Fibroblast of lung (primary cell): ENCODE results near the gene WDR55. TPM values are rescaled to one million over a fixed set of nuclear protein-coding genes. Genes with fewer than 3 reads are reported as not detected.

Experiments used
- DNase-seq, 2 donors: peaks; one replicate each; pipeline versions ENCODE4 v3.0.0 to v3.0.0-alpha.2; 2010; ENCODE audit warnings: low read depth in 2 of 2
- H2AFZ ChIP-seq: 2 replicates; pipeline ENCODE4 v1.5.1; 2012; ENCODE audit warnings: low read length, control low read depth, inconsistent platforms
- H3K27ac ChIP-seq: 2 replicates; pipeline ENCODE4 v1.5.1; 2011; ENCODE audit warnings: low read length, control low read depth; ENCODE audit not compliant: insufficient read depth
- H3K27me3 ChIP-seq: 2 replicates; pipeline ENCODE4 v1.5.1; 2011; ENCODE audit warnings: mild to moderate bottlenecking, low read length; ENCODE audit not compliant: control insufficient read depth, insufficient read depth
- H3K36me3 ChIP-seq: 2 replicates; pipeline ENCODE4 v1.5.1; 2011; ENCODE audit warnings: low read length; ENCODE audit not compliant: control insufficient read depth, insufficient read depth
- H3K4me1 ChIP-seq: 2 replicates; pipeline ENCODE4 v1.5.1; 2011; ENCODE audit warnings: low read length; ENCODE audit not compliant: control insufficient read depth, insufficient read depth; ENCODE audit errors: extremely low read depth
- H3K4me2 ChIP-seq: 2 replicates; pipeline ENCODE4 v1.5.1; 2011; ENCODE audit warnings: low read length, control low read depth; ENCODE audit not compliant: insufficient read depth; ENCODE audit errors: extremely low read depth
- H3K4me3 ChIP-seq, 4 experiments: fragments of 200-600 bp in 1 of 4; sonication (generic) in 1 of 4; replicated peaks in 1 of 4; 2 replicates each; pipeline ENCODE4 v1.5.1; 2011 to 2016; ENCODE audit warnings: low read length in 4 of 4, low read depth in 3 of 4, mild to moderate bottlenecking in 3 of 4, control low read depth in 2 of 4, inconsistent platforms in 1 of 4, mixed read lengths in 1 of 4; ENCODE audit not compliant: insufficient read depth in 1 of 4; ENCODE audit errors: control extremely low read depth in 1 of 4
- H3K79me2 ChIP-seq: 2 replicates; pipeline ENCODE4 v1.5.1; 2012; ENCODE audit warnings: mild to moderate bottlenecking, low read length, inconsistent platforms; ENCODE audit not compliant: control insufficient read depth, insufficient read depth
- H3K9ac ChIP-seq: 2 replicates; pipeline ENCODE4 v1.5.1; 2011; ENCODE audit warnings: mild to moderate bottlenecking, low read length, control low read depth; ENCODE audit not compliant: insufficient read depth
- H3K9me3 ChIP-seq: 2 replicates; pipeline ENCODE4 v1.5.1; 2012; ENCODE audit warnings: low read depth, low read length; ENCODE audit not compliant: control insufficient read depth, insufficient read depth
- H4K20me1 ChIP-seq: 2 replicates; pipeline ENCODE4 v1.5.1; 2011; ENCODE audit warnings: low read length; ENCODE audit not compliant: control insufficient read depth, insufficient read depth; ENCODE audit errors: extremely low read depth
- EZH2 ChIP-seq: IDR thresholded peaks from 2 replicates; pipeline ENCODE4 v1.5.1; 2012; ENCODE audit warnings: low read length, control low read depth, mild to moderate bottlenecking; ENCODE audit errors: missing control alignments
- polyA plus RNA-seq, 2 donors: library from polyadenylated mRNA; depleted of rRNA in 1 of 2; stranded (reverse) in 1 of 2; unstranded in 1 of 2; fragments of >200 nt; gene quantifications; 2 replicates each; pipeline ENCODE4 v1.2.1, GENCODE V29; 2011 to 2012; ENCODE audit warnings: missing spikeins in 1 of 2
- total RNA-seq: library from RNA; depleted of rRNA; stranded (reverse); fragments of >200 nt; gene quantifications from 2 replicates; pipeline ENCODE4 v1.2.1, GENCODE V29; 2014
- TF ChIP-seq, protein P1 (sequence below), 2 donors: IDR thresholded peaks in 1 of 2; conservative IDR thresholded peaks in 1 of 2; 1 replicate in 1 of 2; 2 replicates in 1 of 2; pipeline ENCODE4 v1.5.1; 2011 to 2012; ENCODE audit warnings: low read length in 2 of 2, control low read depth in 1 of 2, inconsistent platforms in 1 of 2, low read depth in 1 of 2, mild to moderate bottlenecking in 1 of 2

Gene WDR55
- total and polyA plus RNA-seq, 2 donors (not counting 1 experiment from before 2014, with no cell fraction given): 18.8 to 28.4 TPM

DNA sequence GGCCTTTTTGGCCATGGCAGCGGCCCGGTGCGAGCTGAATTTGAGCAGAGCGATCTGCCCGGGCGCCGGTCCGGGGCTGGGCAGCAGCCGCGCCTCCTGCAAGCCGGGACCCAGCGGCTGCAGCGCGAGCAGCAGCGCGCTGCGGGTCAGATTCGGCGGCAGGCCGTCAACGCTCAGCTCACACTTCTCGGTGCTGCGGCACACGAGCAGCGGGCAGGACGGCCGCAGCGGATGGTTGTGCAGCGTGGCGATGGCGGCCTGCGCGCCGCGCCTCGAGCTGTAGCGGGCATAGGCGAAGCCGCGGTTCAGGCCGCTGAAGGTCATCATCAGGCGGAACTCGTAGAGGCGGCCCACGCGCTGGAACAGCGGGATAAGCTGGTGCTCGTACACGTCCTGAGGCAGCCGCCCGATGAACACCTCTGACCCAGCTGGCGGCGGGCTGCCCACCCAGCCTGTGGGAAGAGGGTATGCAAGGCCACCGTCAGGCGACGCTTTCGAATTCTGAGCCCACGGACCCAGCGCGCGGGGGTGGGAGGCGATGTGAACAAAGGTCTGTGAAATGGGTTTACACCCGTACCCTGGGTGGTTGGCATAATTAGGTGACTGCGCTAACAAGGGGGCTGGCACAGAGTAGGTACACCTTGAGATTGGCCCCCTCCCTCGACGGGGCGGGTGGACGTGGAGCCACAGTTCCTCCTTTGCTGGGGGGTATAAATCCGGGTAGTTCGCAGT, 7.9 kb downstream of the WDR55 start:
- H2AFZ ChIP-seq: no peak overlapping the region
- no peak overlapping the region for H3K4me3 ChIP-seq
- H4K20me1 ChIP-seq: no peaks in the 10 kb centered on the region
- peaks cover 27% of the 10 kb centered on the region for H3K36me3 ChIP-seq
- H3K27me3 ChIP-seq: no peaks in the 10 kb centered on the region
- no peaks in the 10 kb centered on the region for H3K4me1 ChIP-seq
- DNase-seq: peak in 1 of 2 donors; percentile 9
- peak overlapping the region; percentile 44 for H3K4me2 ChIP-seq
- H3K9ac ChIP-seq: no peak overlapping the region
- no peak for TF ChIP-seq EZH2
- TF ChIP-seq, protein P1, sequence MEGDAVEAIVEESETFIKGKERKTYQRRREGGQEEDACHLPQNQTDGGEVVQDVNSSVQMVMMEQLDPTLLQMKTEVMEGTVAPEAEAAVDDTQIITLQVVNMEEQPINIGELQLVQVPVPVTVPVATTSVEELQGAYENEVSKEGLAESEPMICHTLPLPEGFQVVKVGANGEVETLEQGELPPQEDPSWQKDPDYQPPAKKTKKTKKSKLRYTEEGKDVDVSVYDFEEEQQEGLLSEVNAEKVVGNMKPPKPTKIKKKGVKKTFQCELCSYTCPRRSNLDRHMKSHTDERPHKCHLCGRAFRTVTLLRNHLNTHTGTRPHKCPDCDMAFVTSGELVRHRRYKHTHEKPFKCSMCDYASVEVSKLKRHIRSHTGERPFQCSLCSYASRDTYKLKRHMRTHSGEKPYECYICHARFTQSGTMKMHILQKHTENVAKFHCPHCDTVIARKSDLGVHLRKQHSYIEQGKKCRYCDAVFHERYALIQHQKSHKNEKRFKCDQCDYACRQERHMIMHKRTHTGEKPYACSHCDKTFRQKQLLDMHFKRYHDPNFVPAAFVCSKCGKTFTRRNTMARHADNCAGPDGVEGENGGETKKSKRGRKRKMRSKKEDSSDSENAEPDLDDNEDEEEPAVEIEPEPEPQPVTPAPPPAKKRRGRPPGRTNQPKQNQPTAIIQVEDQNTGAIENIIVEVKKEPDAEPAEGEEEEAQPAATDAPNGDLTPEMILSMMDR (conservative IDR thresholded peaks at IDR 0.05 in 1 of 2, IDR thresholded peaks at IDR 0.05 in 1 of 2; ENCODE audit: low read depth in 1 of 2, low read length in 2 of 2): no peak
- H3K27ac ChIP-seq: no peak overlapping the region
- H3K79me2 ChIP-seq: peaks cover 3% of the 10 kb centered on the region
- H3K9me3 ChIP-seq: no peaks in the 10 kb centered on the region

DNA sequence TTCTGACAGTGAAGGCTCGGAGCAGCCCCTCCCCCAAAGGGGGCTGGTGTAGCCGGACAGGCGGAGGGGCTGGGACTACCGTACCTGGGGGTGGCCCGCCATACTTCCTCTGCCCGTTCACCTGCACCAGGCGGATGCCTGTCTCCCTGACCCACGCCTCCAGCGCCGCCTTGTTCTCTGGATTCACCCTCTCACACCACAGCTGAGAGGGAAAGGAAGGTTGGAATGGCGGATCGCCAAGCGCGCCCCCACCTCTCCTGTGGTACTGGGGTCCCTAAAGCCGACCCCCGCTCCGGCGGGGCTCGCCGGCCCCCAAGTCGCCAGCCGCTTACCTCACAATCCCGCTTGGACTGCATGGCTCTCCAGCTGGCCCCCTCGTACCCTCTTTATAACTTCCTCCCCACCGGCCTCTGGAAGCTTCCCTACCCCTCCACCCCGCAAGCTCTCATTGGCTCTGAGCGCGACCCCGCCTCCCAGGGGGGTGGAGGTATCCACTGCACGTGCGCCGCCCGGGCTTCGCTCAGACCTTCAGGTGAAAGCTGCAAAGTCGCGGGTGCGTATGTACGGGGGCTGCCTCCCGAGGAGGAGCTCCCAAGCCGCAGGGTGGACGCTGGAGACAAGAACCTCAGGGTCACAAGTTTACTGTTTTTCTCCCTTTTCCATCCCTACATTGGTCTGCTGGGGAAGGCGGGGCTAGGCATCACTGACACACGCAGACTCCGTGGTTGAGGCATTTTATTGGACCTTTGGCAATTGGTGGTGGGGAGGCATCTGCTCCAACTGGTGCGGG, 8.7 kb downstream of the WDR55 start, which contains the start of gene DND1:
Gene DND1, minus strand, starts transcription at position 390 of the 790 bp plus-strand sequence. Its CDS starts 34 bp downstream, at position 356.
- Histone ChIP-seq H3K4me3 (no peak within 1 kb of the TSS), H3K36me3 (peaks cover 27% of the 10 kb centered on the region), H3K79me2 (no peaks in the 10 kb centered on the region)

DNA sequence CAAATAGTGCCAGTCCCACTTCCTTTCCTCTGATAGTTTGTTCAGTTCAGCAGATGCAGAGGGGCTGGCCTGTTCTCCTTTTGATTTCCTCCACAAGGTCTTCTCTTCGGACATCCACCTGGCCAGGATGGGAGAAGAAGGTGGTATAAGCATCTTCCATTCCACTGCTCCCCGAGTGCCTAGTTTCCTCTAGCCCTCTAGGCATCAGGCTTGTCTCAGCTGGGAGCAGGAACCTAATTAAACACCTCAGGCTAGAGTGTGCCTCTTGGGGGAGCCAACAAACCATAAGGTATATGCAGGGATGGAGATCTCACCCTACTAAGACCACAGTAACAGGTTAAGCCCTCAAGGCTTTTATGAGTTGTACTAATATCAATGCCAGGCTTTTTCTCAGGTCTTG, 9.5 kb downstream of the WDR55 start:
- Histone ChIP-seq H3K9ac (no peak overlapping the region), H3K79me2 (no peaks in the 10 kb centered on the region), H3K4me1 (no peaks in the 10 kb centered on the region), H3K36me3 (peaks cover 25% of the 10 kb centered on the region), H2AFZ (no peak overlapping the region), H3K27ac (no peak overlapping the region), H3K9me3 (no peaks in the 10 kb centered on the region), H3K4me2 (no peak overlapping the region), H3K4me3 (no peak overlapping the region), H3K27me3 (no peaks in the 10 kb centered on the region), H4K20me1 (no peaks in the 10 kb centered on the region)
- DNase-seq: no peak
- TF ChIP-seq EZH2: no peak
- TF ChIP-seq, protein P1 (conservative IDR thresholded peaks at IDR 0.05 in 1 of 2, IDR thresholded peaks at IDR 0.05 in 1 of 2; ENCODE audit: low read depth in 1 of 2, low read length in 2 of 2): no peak

More for the DNA sequence above, 8.7 kb downstream of the WDR55 start, which contains the start of gene DND1:
- Histone ChIP-seq H3K27ac (no peak within 1 kb of the TSS), H3K9ac (no peak within 1 kb of the TSS), H3K4me1 (no peaks in the 10 kb centered on the region), H3K9me3 (no peaks in the 10 kb centered on the region), H4K20me1 (no peaks in the 10 kb centered on the region), H3K27me3 (no peaks in the 10 kb centered on the region), H2AFZ (no peak within 1 kb of the TSS), H3K4me2 (peak within 1 kb of the TSS; percentile 44)
- DNase-seq: no peak
- TF ChIP-seq, protein P1 (conservative IDR thresholded peaks at IDR 0.05 in 1 of 2, IDR thresholded peaks at IDR 0.05 in 1 of 2; ENCODE audit: low read depth in 1 of 2, low read length in 2 of 2): no peak
- TF ChIP-seq EZH2: no peak
